HG02610 (cell line): Measurements from ENCODE around the gene PNMA8C.
"Not testable (repeated sequence)": the region's sequence is repeated elsewhere in the genome, so short reads cannot be mapped to it uniquely, and the experiment has no call there.

ENCODE experiments used
- ATAC-seq: cut with Tn5 transposase; IDR thresholded peaks from one replicate; pipeline ENCODE4 v1.9.1; 2021; ENCODE audit warnings: mild to moderate bottlenecking, moderate library complexity; ENCODE audit not compliant: unreplicated experiment

Gene PNMA8C

DNA sequence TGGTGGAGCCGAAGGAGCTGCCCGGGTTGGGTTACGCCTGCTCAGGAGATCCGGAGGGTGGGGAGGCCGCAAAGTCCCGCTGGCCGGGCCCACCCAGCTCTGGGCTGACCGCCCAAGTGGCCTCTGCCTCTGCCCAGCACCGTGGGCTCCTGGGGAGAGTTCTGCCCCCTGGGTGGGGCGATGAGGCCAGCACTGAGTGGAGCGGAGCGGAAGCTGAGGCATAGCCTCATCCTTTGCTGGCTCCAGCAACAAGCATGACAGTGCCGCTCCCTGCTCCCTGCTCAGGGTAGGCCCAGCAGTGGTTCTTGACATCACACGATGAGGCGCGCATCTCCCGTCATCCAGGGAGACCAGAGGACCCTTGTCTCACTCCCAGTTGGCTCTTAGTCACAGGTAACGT, 37.9 kb downstream of the PNMA8C start:
- no peak for ATAC-seq

DNA sequence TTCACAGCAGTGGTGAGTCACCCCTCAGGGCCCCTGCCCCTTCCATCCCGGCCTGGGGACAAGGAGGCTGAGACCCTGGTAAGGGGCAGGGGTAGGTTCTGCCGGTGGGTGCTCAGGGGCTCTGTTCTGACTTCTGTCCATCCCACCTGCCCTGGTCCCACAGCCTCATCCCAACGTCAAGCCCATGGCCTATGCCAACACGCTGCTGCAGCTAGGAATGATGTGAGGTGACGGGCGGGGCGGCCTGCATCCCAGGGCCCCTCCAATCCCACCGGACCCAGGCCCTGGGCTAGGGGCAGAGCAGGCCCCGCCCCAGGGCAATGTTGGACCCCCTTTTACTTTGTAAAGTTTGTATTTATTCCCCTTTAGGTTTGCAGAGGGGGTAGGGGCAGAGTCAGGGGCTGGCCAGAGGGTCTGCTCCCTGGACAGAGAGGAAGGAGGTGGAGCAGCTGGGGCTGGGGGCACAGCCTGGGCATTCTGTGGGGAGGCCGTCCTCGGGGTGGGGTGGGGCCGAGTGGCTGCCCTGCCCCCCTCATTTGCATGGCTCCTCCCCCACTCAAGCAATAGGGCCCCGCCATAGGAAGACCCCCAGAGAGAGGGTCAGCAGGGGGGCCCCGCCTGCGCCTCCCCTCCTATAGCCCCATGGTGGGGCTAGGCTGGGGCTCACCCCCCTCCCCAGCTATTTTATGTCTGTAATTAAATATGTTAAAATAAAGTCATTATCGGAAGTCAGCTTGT, 38.4 kb downstream of the PNMA8C start:
- no peak for ATAC-seq

- no peak for ATAC-seq
Measured at GRCh38 chr19:46388311-46389095, 40.2 kb downstream of the PNMA8C start.

DNA sequence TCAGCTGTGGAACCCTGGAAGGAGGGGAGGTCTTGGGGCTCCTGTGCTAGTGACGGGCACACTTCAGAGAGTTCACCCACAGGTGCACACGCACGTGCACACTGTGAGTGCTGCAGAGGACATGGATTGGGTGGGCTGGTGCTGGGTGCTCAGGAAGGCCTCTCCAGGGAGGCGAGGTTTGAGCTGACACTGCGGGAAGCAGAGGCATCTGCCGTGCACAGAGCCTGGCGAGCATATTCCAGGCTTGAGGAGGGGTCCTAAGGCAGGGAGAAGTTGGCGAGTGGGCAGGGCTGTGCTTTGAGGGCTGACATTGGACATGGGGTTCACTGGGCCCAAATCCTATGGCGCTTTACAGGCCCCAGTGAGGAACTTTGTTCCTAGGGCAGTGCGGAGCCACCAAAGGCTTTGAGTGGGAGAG, 41.0 kb downstream of the PNMA8C start:
- ATAC-seq, result no peak

DNA sequence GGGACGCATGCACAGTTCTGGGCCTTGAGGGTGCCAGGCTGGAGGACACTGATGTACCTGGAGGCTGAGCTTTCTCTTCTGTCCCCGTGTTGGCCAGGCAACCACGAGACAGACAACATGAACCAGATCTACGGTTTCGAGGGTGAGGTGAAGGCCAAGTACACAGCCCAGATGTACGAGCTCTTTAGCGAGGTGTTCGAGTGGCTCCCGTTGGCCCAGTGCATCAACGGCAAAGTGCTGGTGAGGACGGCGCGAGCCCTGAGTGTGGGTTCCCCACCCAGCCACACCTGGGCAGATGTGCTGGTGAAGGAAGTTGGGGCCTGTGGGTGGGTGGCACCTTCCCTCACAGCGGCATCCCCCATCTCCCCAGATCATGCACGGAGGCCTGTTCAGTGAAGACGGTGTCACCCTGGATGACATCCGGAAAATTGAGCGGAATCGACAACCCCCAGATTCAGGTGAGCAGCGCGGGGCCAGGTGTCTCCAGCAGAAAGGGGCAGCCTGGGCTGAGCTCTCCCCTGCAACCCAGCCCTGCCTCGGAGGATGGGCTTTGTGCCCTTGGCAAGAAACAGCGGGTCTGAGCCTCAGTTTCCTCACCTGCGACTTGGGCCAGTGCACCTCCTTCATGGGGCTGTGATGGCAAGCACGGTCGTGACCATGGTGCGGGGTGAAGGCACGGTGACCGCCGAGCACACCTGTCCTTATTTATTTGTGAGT, 41.6 kb downstream of the PNMA8C start:
- ATAC-seq, result no peak

DNA sequence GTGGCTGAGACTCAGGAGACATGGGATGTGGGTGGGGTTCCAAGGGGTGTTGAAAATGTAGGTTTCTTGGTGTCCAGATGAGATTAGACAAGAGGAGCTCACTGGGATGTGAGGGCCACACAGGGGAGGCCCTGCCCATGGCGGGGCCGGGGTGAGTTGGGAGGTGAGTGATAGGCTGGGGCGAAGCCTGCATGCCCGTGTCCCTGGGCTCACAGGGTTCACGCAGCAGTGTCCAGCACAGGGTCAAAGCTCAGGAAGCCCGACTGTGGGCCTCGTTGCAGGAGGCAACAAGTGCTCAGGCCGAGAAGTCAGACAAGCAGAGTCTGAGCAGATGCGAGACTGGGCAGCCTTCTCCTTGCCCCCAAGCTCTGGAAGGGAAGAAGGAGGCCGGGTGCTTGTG, 42.6 kb downstream of the PNMA8C start:
- no peak for ATAC-seq

DNA sequence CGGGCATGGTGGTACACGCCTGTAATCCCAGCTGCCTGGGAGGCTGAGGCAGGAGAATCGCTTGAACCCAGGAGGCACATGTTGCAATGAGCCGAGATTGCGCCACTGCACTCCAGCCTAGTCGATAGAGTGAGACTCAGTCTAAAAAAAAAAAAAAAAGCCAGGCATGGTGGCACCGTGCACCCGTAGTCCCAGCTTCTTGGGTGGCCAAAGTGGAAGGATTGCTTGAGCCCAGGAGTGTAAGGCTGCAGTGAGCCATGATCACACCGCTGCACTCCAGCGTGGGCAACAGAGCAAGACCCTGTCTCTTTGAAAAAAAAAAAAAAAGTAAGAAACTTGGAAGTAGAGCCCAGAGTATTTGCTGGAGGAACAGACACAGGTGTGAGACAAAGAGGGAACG, 43.1 kb downstream of the PNMA8C start:
- no peak for ATAC-seq

GRCh38 chr19:46384396-46384795, 44.3 kb downstream of the PNMA8C start:
- ATAC-seq, result no peak

DNA sequence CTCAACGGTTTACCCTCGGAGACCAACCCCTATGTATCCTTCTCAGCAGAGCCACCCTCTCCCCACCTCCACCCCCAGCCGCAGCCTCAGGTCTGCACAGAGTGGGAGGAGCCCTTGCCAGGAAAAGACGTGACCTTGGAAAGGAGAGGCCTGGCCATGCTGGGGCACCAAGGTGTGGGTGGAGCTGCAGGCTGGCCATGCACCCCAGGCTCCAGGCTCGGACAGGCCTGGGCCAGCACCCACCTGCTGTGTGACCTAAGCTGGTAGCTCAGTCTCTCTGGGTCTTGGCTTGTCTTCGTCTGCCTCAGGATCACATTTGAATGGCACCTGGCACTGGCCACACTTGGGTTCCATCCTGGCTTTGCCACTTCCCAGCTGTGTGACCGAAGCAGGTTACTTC, 44.9 kb downstream of the PNMA8C start:
- ATAC-seq, result no peak

- no peak for ATAC-seq
Measured at GRCh38 chr19:46383171-46383815, 45.4 kb downstream of the PNMA8C start.

DNA sequence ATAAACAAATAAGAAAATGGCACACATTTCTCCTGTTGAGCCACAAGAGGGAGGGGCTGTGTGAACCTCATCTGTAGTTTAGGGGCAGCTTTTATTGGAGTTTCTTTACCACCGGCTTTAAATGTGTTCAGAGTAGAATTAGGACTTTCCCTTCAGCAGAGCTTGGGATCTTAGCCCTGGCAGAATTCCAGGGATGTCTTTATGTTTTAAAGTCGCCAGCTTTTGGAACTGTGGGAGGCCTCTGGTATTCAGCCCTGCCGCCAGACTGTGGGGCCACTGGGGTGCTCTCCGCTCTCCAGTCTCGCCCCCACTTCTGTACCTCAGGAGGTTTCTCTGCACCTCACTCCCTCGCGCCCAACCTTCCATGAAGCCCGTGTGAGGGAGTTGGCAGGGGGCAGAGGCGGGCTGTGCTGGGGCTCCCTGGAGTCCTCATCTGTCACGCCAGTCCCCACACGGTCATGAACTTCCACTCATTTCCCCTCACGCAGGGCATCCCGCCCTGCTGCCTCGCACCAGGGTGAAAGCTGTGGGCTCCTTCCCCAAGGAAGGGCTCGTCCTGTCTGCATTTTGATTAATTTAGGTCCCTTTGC, 46.9 kb downstream of the PNMA8C start:
- no peak for ATAC-seq

DNA sequence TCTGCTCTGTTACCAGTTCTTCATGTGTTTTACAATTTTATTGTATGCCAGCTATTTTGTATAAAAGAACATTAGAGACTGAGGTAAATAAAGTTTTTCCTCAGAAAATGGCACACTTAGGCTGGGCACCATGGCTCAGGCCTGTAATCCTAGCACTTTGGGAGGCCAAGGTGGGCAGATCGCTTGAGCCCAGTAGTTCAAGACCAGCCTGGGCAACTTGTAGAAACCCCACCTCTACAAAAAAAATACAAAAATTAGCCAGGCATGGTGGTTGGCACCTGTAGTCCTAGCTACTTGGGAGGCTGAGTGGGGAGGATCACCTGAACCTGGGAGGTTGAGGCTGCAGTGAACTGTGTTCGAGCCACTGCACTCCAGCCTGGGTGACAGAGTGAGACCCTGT, 47.4 kb downstream of the PNMA8C start:
- no peak for ATAC-seq

DNA sequence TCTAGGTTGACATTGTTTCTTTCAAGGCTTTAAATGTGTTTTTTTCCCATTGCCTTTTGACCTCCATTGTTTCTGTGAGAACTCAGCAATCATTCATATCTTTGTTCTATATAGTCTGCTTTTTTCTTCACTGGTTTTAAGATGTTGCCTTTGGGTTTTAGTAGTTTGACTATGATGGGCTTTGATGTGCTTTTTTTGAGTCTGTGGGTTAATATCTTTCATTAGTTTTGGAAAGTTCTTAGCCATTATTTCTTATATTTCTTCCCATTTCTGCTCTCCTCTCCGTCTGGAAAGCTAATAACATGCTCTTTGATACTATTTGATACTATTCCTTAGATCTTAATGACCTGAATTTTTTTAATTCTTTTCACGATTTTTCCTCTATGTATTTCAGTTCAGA, 48.0 kb downstream of the PNMA8C start:
- ATAC-seq, result no peak

- ATAC-seq, result no peak
Measured at GRCh38 chr19:46378268-46378667, 50.5 kb downstream of the PNMA8C start.

GRCh38 chr19:46376241-46377153, 52.2 kb downstream of the PNMA8C start:
- ATAC-seq, result no peak

GRCh38 chr19:46375476-46376067, 53.2 kb downstream of the PNMA8C start:
- ATAC-seq, result not testable (repeated sequence)
